Endodermal cell (in vitro differentiated cells): ENCODE data around the gene MAPK8. TPM values are rescaled to one million over a fixed set of nuclear protein-coding genes. Genes with fewer than 3 reads are reported as not detected.

ENCODE experiments used
- DNase-seq: peaks from one replicate; pipeline ENCODE4 v3.0.0-alpha.2; 2017
- H3K27ac ChIP-seq: 2 replicates; pipeline ENCODE4 v1.5.1; 2013; ENCODE audit warnings: mild to moderate bottlenecking, low read depth, low read length, moderate library complexity
- H3K27me3 ChIP-seq: 2 replicates; pipeline ENCODE4 v1.6.1; 2013; ENCODE audit warnings: mild to moderate bottlenecking, low read length, moderate library complexity; ENCODE audit not compliant: insufficient read depth, control insufficient read depth, poor library complexity, severe bottlenecking
- H3K36me3 ChIP-seq: 2 replicates; pipeline ENCODE4 v1.7.0; 2013; ENCODE audit warnings: mild to moderate bottlenecking, low read length, moderate library complexity; ENCODE audit not compliant: control insufficient read depth, insufficient read depth
- H3K4me1 ChIP-seq: one replicate; pipeline ENCODE4 v1.7.0; 2013; ENCODE audit warnings: low read length; ENCODE audit not compliant: control insufficient read depth, insufficient read depth
- H3K4me3 ChIP-seq: 2 replicates; pipeline ENCODE4 v1.5.1; 2013; ENCODE audit warnings: mild to moderate bottlenecking, low read length, moderate library complexity
- H3K9ac ChIP-seq: 2 replicates; pipeline ENCODE4 v1.6.1; 2013; ENCODE audit warnings: mild to moderate bottlenecking, low read length, moderate library complexity; ENCODE audit not compliant: poor library complexity, severe bottlenecking; ENCODE audit errors: extremely low read depth
- H3K9me3 ChIP-seq: 2 replicates; pipeline ENCODE4 v1.6.1; 2013; ENCODE audit warnings: mild to moderate bottlenecking, low read length, moderate library complexity; ENCODE audit not compliant: control insufficient read depth
- H3K27ac Mint-ChIP-seq: 2 replicates; pipeline ENCODE4 v1.8.0; 2020; ENCODE audit warnings: mixed read lengths
- H3K27me3 Mint-ChIP-seq: 2 replicates; pipeline ENCODE4 v1.8.0; 2021; ENCODE audit warnings: mild to moderate bottlenecking, mixed read lengths; ENCODE audit not compliant: insufficient read depth
- H3K36me3 Mint-ChIP-seq: 2 replicates; pipeline ENCODE4 v1.8.0; 2020; ENCODE audit warnings: low read depth, mixed read lengths
- H3K4me1 Mint-ChIP-seq: 2 replicates; pipeline ENCODE4 v1.8.0; 2020; ENCODE audit warnings: mixed read lengths
- H3K4me3 Mint-ChIP-seq: 2 replicates; pipeline ENCODE4 v1.8.0; 2020; ENCODE audit warnings: mild to moderate bottlenecking, moderate library complexity, mixed read lengths
- H3K9me3 Mint-ChIP-seq: 2 replicates; pipeline ENCODE4 v1.8.0; 2020; ENCODE audit warnings: mild to moderate bottlenecking, mixed read lengths
- CTCF ChIP-seq: fragments of 200-600 bp; sonication (generic); conservative IDR thresholded peaks from 2 replicates; pipeline ENCODE4 v1.5.0; 2021; ENCODE audit warnings: antibody characterized with exemption, mild to moderate bottlenecking
- WGBS, 2 experiments: methylation state at CpG; one replicate each; pipeline versions ENCODE4 v1.1.5 to v1.1.7; 2013; ENCODE audit warnings: missing lambda C conversion rate in 2 of 2, mixed read lengths in 1 of 2; ENCODE audit not compliant: insufficient coverage in 1 of 2, insufficient read length in 1 of 2; 5-methylcytosine and 5-hydroxymethylcytosine counted together
- total RNA-seq, 2 donors: library from RNA; stranded (reverse); fragmentation: NEBNext Ultra II Directional in 1 of 2; extraction: Animal tissue kit (Norgen Biotek cat#: 25700) in 1 of 2; gene quantifications; 2 replicates in 1 of 2; 3 replicates in 1 of 2; pipeline ENCODE4 v1.2.1, GENCODE V29; 2021

MAPK8 gene
- total RNA-seq, 2 donors from 2014 or later: 84.2 to 146 TPM

GRCh38 chr10:48316236-48316635 lies 9.8 kb downstream of the MAPK8 start:
- H3K4me3 Mint-ChIP-seq: no peak overlapping the region
- H3K27ac Mint-ChIP-seq: no peak overlapping the region
- no peaks in the 10 kb centered on the region for H3K27me3 ChIP-seq
- no peaks in the 10 kb centered on the region for H3K27me3 Mint-ChIP-seq
- H3K36me3 Mint-ChIP-seq: peaks cover 9% of the 10 kb centered on the region
- H3K9me3 ChIP-seq: no peaks in the 10 kb centered on the region
- no peak overlapping the region for H3K4me3 ChIP-seq
- DNase-seq: no peak
- H3K27ac ChIP-seq: no peak overlapping the region
- H3K9ac ChIP-seq: no peak overlapping the region
- H3K36me3 ChIP-seq: no peaks in the 10 kb centered on the region
- peaks cover 4% of the 10 kb centered on the region for H3K4me1 ChIP-seq
- 93 to 95% methylated on average over 4 of the region's 4 CpGs for WGBS, 2 experiments
- no peak for TF ChIP-seq CTCF
- H3K9me3 Mint-ChIP-seq: no peaks in the 10 kb centered on the region
- H3K4me1 Mint-ChIP-seq: peaks cover 4% of the 10 kb centered on the region

GRCh38 chr10:48317321-48317990 lies 11.0 kb downstream of the MAPK8 start:
- H3K27ac Mint-ChIP-seq: no peak overlapping the region
- no peaks in the 10 kb centered on the region for H3K27me3 ChIP-seq
- no peaks in the 10 kb centered on the region for H3K9me3 ChIP-seq
- H3K36me3 Mint-ChIP-seq: peaks cover 10% of the 10 kb centered on the region
- H3K4me3 ChIP-seq: no peak overlapping the region
- DNase-seq: peak; percentile 69
- H3K4me3 Mint-ChIP-seq: no peak overlapping the region
- peaks cover 3% of the 10 kb centered on the region for H3K4me1 Mint-ChIP-seq
- TF ChIP-seq CTCF: no peak
- no peak overlapping the region for H3K27ac ChIP-seq
- no peaks in the 10 kb centered on the region for H3K9me3 Mint-ChIP-seq
- H3K4me1 ChIP-seq: peaks cover 4% of the 10 kb centered on the region
- H3K9ac ChIP-seq: no peak overlapping the region
- no peaks in the 10 kb centered on the region for H3K36me3 ChIP-seq
- 49 to 60% methylated on average over 5 to 8 of the region's 8 CpGs for WGBS, 2 experiments
- no peaks in the 10 kb centered on the region for H3K27me3 Mint-ChIP-seq

- Mint-ChIP-seq H3K27ac (no peak overlapping the region), H3K4me3 (no peak overlapping the region), H3K4me1 (peaks cover 17% of the 10 kb centered on the region), H3K9me3 (no peaks in the 10 kb centered on the region), H3K27me3 (no peaks in the 10 kb centered on the region), H3K36me3 (peaks cover 13% of the 10 kb centered on the region)
- H3K36me3 ChIP-seq: no peaks in the 10 kb centered on the region
- H3K9me3 ChIP-seq: no peaks in the 10 kb centered on the region
- H3K4me3 ChIP-seq: no peak overlapping the region
- WGBS, 2 experiments: 86 to 95% methylated on average over 1 to 3 of the region's 3 CpGs
- H3K4me1 ChIP-seq: no peaks in the 10 kb centered on the region
- no peak overlapping the region for H3K27ac ChIP-seq
- TF ChIP-seq CTCF: no peak
- no peak overlapping the region for H3K9ac ChIP-seq
- no peaks in the 10 kb centered on the region for H3K27me3 ChIP-seq
- DNase-seq: no peak
These were observed 15.5 kb downstream of the MAPK8 start for GRCh38 chr10:48322017-48322416.
